IMR-90 (cell line): Measurements from ENCODE around the gene NKD1. TPM values are rescaled to one million over a fixed set of nuclear protein-coding genes. Genes with fewer than 3 reads are reported as not detected.

Experiments used
- ATAC-seq: fragments of 200-7000 bp; cut with Tn5 transposase; 2 replicates; pipeline ENCODE4 v1.9.1; 2020; ENCODE audit warnings: low read depth, mild to moderate bottlenecking, moderate library complexity
- BruUV-seq: library from RNA; stranded (reverse); fragments of 400-500 nt; replicated peaks from 2 replicates; lab custom pipeline; 2021; lab: Mats Ljungman, UMichigan
- CTCF ChIA-PET: fragments of 300-600 bp; formaldehyde crosslinking; extraction: SDS; loops from one replicate; lab custom pipeline; 2021; ENCODE audit warnings: antibody characterized with exemption; lab: Yijun Ruan, JAX
- POLR2A ChIA-PET: fragments of 300-600 bp; sonication (Branson Sonifier 250); formaldehyde crosslinking; loops from one replicate; lab custom pipeline; 2022; ENCODE audit warnings: antibody characterized with exemption; ENCODE audit not compliant: unreplicated experiment; lab: Charles Lee
- DNase-seq: peaks from one replicate; pipeline ENCODE4 v3.0.0; 2013
- H2AFZ ChIP-seq: replicated peaks from 2 replicates; pipeline ENCODE3; 2013; ENCODE audit warnings: low read length, mild to moderate bottlenecking; ENCODE audit not compliant: poor library complexity
- H2AK5ac ChIP-seq: 2 replicates; pipeline ENCODE4 v1.6.1; 2013; ENCODE audit warnings: low read depth, low read length, inconsistent platforms
- H2AK9ac ChIP-seq: replicated peaks from 2 replicates; pipeline ENCODE3; 2013; ENCODE audit warnings: mild to moderate bottlenecking, low read depth, low read length, moderate library complexity; ENCODE audit not compliant: poor library complexity
- H2BK120ac ChIP-seq: 2 replicates; pipeline ENCODE4 v1.6.1; 2013; ENCODE audit warnings: low read depth, low read length, inconsistent platforms
- H2BK15ac ChIP-seq: 3 replicates; pipeline ENCODE4 v1.6.1; 2013; ENCODE audit warnings: low read depth, low read length, inconsistent platforms
- H2BK20ac ChIP-seq: 2 replicates; pipeline ENCODE4 v1.6.1; 2013; ENCODE audit warnings: low read depth, mild to moderate bottlenecking, inconsistent platforms, low read length, moderate library complexity
- H2BK5ac ChIP-seq: 2 replicates; pipeline ENCODE4 v1.6.1; 2013; ENCODE audit warnings: mild to moderate bottlenecking, low read depth, low read length, inconsistent platforms; ENCODE audit not compliant: poor library complexity, severe bottlenecking
- H3K14ac ChIP-seq: replicated peaks from 2 replicates; pipeline ENCODE4 v1.6.1; 2013; ENCODE audit warnings: low read depth, low read length, inconsistent platforms
- H3K18ac ChIP-seq: 2 replicates; pipeline ENCODE4 v1.6.1; 2013; ENCODE audit warnings: low read depth, low read length, control low read depth
- H3K23ac ChIP-seq: 2 replicates; pipeline ENCODE4 v1.6.1; 2013; ENCODE audit warnings: low read depth, low read length, inconsistent platforms
- H3K27ac ChIP-seq: 2 replicates; pipeline ENCODE4 v1.5.1; 2013; ENCODE audit warnings: mild to moderate bottlenecking, control low read depth, low read length; ENCODE audit not compliant: insufficient read depth
- H3K27me3 ChIP-seq: 2 replicates; pipeline ENCODE4 v1.6.1; 2013; ENCODE audit warnings: low read length; ENCODE audit not compliant: control insufficient read depth, insufficient read depth
- H3K36me3 ChIP-seq: 2 replicates; pipeline ENCODE4 v1.6.1; 2013; ENCODE audit warnings: low read length, mixed read lengths; ENCODE audit not compliant: control insufficient read depth, insufficient read depth
- H3K4ac ChIP-seq: 2 replicates; pipeline ENCODE4 v1.6.1; 2013; ENCODE audit warnings: low read depth, low read length, inconsistent platforms
- H3K4me1 ChIP-seq: 2 replicates; pipeline ENCODE4 v1.6.1; 2013; ENCODE audit warnings: low read length, mixed read lengths; ENCODE audit not compliant: control insufficient read depth, insufficient read depth
- H3K4me2 ChIP-seq: 2 replicates; pipeline ENCODE4 v1.6.1; 2013; ENCODE audit warnings: low read depth, mild to moderate bottlenecking, control low read depth, low read length, moderate library complexity
- H3K4me3 ChIP-seq: 2 replicates; pipeline ENCODE4 v1.5.1; 2013; ENCODE audit warnings: low read depth, mild to moderate bottlenecking, control low read depth, low read length, moderate library complexity; ENCODE audit not compliant: insufficient read depth
- H3K56ac ChIP-seq: 2 replicates; pipeline ENCODE4 v1.6.1; 2013; ENCODE audit warnings: low read length, inconsistent platforms; ENCODE audit not compliant: insufficient read depth; ENCODE audit errors: extremely low read depth
- H3K79me1 ChIP-seq, 2 experiments: 2 replicates each; pipeline ENCODE4 v1.6.1; 2013; ENCODE audit warnings: low read length in 2 of 2, inconsistent platforms in 1 of 2, low read depth in 1 of 2
- H3K9ac ChIP-seq: 2 replicates; pipeline ENCODE4 v1.6.1; 2013; ENCODE audit warnings: low read depth, low read length, control low read depth
- H3K9me1 ChIP-seq: 2 replicates; pipeline ENCODE4 v1.6.1; 2013; ENCODE audit warnings: low read length, inconsistent platforms; ENCODE audit not compliant: insufficient read depth
- H3K9me3 ChIP-seq: 2 replicates; pipeline ENCODE4 v1.6.1; 2013; ENCODE audit warnings: low read length; ENCODE audit not compliant: control insufficient read depth, insufficient read depth
- H4K20me1 ChIP-seq: 2 replicates; pipeline ENCODE4 v1.6.1; 2013; ENCODE audit warnings: low read length, inconsistent platforms; ENCODE audit not compliant: insufficient read depth
- H4K5ac ChIP-seq: 2 replicates; pipeline ENCODE4 v1.6.1; 2013; ENCODE audit warnings: mild to moderate bottlenecking, low read depth, low read length, control low read depth
- H4K8ac ChIP-seq, 2 experiments: 2 replicates each; pipeline ENCODE4 v1.6.1; 2013; ENCODE audit warnings: low read depth in 2 of 2, low read length in 2 of 2, control low read depth in 1 of 2, inconsistent platforms in 1 of 2
- H4K91ac ChIP-seq: 2 replicates; pipeline ENCODE4 v1.6.1; 2013; ENCODE audit warnings: low read depth, low read length, inconsistent platforms; ENCODE audit not compliant: insufficient read depth
- ELK1 ChIP-seq: fragments of 150-350 bp; IDR thresholded peaks from 2 replicates; pipeline ENCODE4 v1.6.1; 2016; ENCODE audit warnings: low read depth, mild to moderate bottlenecking, low read length, moderate library complexity, borderline replicate concordance
- MAFK ChIP-seq: IDR thresholded peaks from 2 replicates; pipeline ENCODE4 v1.6.1; 2012; ENCODE audit warnings: low read depth, low read length, improper control_type of control experiment
- RAD21 ChIP-seq: IDR thresholded peaks from 2 replicates; pipeline ENCODE4 v1.6.1; 2012; ENCODE audit warnings: low read length, improper control_type of control experiment
- WGBS, 2 experiments: methylation state at CpG; one replicate each; pipeline versions ENCODE4 v1.1.5 to v1.1.7; 2013; ENCODE audit warnings: missing lambda C conversion rate in 2 of 2; ENCODE audit not compliant: insufficient read length in 1 of 2; ENCODE audit errors: extremely low coverage in 2 of 2; 5-methylcytosine and 5-hydroxymethylcytosine counted together
- dilution Hi-C: fragments of 300-500 bp; cut with HindIII; formaldehyde crosslinking; loops from one replicate; pipeline ENCODE4 v1.14.3; 2018; ENCODE audit warnings: low sequenced_read_pairs; ENCODE audit not compliant: unreplicated experiment
- in situ Hi-C: fragments of 300-500 bp; cut with MboI; formaldehyde crosslinking; loops from 3 replicates; pipeline ENCODE4 v1.14.3; 2019; ENCODE audit warnings: low sequenced_read_pairs, inconsistent platforms, mixed read lengths
- intact Hi-C: fragments of 100-400 bp; cut with micrococcal nuclease; formaldehyde crosslinking; loops from 2 replicates; pipeline ENCODE4 v1.10.0; 2022
- polyA plus RNA-seq, 3 experiments: library from polyadenylated mRNA; depleted of rRNA; stranded (reverse); fragments of >200 nt; gene quantifications; 2 replicates each; pipeline ENCODE4 v1.2.3, GENCODE V29; 2012; ENCODE audit warnings: low replicate concordance in 1 of 3
- total RNA-seq: library from RNA; depleted of rRNA; stranded (reverse); fragments of >200 nt; gene quantifications from 2 replicates; pipeline ENCODE4 v1.2.3, GENCODE V29; 2012

Gene NKD1
- total and polyA plus RNA-seq, 2 of the 4 experiments (the other 2 are of a cell fraction), result not detected

GRCh38 chr16:50534556-50534955 lies 13.6 kb upstream of the NKD1 start:
- Histone ChIP-seq H3K23ac (no peak overlapping the region), H2AFZ (no peak overlapping the region), H2BK5ac (no peak overlapping the region), H2AK9ac (no peak overlapping the region), H2AK5ac (no peak overlapping the region), H3K36me3 (no peaks in the 10 kb centered on the region), H2BK120ac (no peak overlapping the region), H3K14ac (no peak overlapping the region), H3K79me1 (no peaks in the 10 kb centered on the region), H3K56ac (no peak overlapping the region), H4K91ac (no peak overlapping the region), H3K27me3 (no peaks in the 10 kb centered on the region), H3K9ac (no peak overlapping the region), H3K4me3 (no peak overlapping the region), H3K9me3 (no peaks in the 10 kb centered on the region), H3K18ac (no peak overlapping the region), H2BK20ac (no peak overlapping the region), H4K8ac (no peak overlapping the region), H3K4ac (no peak overlapping the region), H4K5ac (no peak overlapping the region), H3K9me1 (no peaks in the 10 kb centered on the region), H2BK15ac (no peak overlapping the region), H3K4me1 (no peaks in the 10 kb centered on the region), H3K4me2 (no peak overlapping the region), H3K27ac (no peak overlapping the region), H4K20me1 (no peaks in the 10 kb centered on the region)
- 59% methylated on average over 3 of the region's 10 CpGs; no CpG with 5 or more reads in 1 of the 2 experiments for WGBS, 2 experiments
- CTCF ChIA-PET, result interaction anchor here (0.6 kb wide), 1 partner anchor 180 kb away, joined by 3 read pairs; no protein-coding TSS in a partner anchor
- intact Hi-C loops (no loop called here), in situ Hi-C loops (no loop called here), dilution Hi-C loops (no loop called here)
- no TSS peak for BruUV-seq
- TF ChIP-seq ELK1, result no peak
- no peak for TF ChIP-seq RAD21
- TF ChIP-seq MAFK, result no peak
- DNase-seq (no peak), ATAC-seq (no peak)
- POLR2A ChIA-PET, result no interaction called here
